Subcutaneous adipose tissue (tissue), 4 donors: ENCODE data around the gene SNTA1. TPM values are rescaled to one million over a fixed set of nuclear protein-coding genes. Genes with fewer than 3 reads are reported as not detected.

Experiments used
- CTCF ChIP-seq: fragments of 450-650 bp; IDR thresholded peaks from one replicate; pipeline ENCODE4 v1.5.1; 2016; ENCODE audit warnings: low read depth, mild to moderate bottlenecking, control low read depth, antibody characterized with exemption, moderate library complexity
- total RNA-seq, 4 donors: library from RNA; depleted of rRNA; stranded (reverse); fragments of >200 nt; gene quantifications; one replicate each; pipeline ENCODE4 v1.1.0, GENCODE V29; 2016

Gene SNTA1
- total RNA-seq, 4 donors from 2014 or later: 28.6 to 144 (median 56.5) TPM

GRCh38 chr20:33441142-33441955 lies 2.2 kb downstream of the SNTA1 start:
- TF ChIP-seq CTCF: no peak

- no peak for TF ChIP-seq CTCF
Measured at GRCh38 chr20:33438481-33438880, 5.1 kb downstream of the SNTA1 start.

GRCh38 chr20:33437141-33437911 lies 6.2 kb downstream of the SNTA1 start:
- TF ChIP-seq CTCF: no peak

GRCh38 chr20:33434434-33434833 lies 9.1 kb downstream of the SNTA1 start:
- TF ChIP-seq CTCF: no peak

GRCh38 chr20:33433465-33434234 lies 9.9 kb downstream of the SNTA1 start:
- no peak for TF ChIP-seq CTCF

- TF ChIP-seq CTCF: no peak
Measured at GRCh38 chr20:33431797-33432381, 11.7 kb downstream of the SNTA1 start.
